ENCODE results near the gene RAB37.

Gene RAB37

DNA sequence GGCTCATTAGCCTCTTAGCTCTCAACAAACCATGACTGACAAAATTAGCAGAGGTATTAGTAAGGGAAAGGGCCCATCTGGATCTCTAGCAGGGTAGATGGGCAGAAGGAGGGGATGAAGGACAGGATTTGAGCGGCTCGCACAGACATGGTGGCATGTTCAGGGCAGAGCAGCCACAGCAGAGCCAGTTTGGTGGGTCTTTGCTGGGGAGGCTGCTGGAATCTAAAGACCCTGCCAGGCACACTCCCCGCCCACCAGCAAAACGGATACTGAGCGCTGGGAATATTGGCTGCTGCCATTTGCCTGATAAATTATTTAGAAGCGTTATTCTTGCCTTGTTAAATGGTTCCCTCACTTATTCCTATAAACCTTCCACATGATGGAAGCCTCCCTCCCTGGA is 59.8 kb downstream of the RAB37 start:
- DNase-seq (ENCODE audit: low read depth), result no peak
- H3K4me3 ChIP-seq (ENCODE audit: control insufficient read depth, low read depth, low read length), result no peak overlapping the region
- TF ChIP-seq, protein P1, sequence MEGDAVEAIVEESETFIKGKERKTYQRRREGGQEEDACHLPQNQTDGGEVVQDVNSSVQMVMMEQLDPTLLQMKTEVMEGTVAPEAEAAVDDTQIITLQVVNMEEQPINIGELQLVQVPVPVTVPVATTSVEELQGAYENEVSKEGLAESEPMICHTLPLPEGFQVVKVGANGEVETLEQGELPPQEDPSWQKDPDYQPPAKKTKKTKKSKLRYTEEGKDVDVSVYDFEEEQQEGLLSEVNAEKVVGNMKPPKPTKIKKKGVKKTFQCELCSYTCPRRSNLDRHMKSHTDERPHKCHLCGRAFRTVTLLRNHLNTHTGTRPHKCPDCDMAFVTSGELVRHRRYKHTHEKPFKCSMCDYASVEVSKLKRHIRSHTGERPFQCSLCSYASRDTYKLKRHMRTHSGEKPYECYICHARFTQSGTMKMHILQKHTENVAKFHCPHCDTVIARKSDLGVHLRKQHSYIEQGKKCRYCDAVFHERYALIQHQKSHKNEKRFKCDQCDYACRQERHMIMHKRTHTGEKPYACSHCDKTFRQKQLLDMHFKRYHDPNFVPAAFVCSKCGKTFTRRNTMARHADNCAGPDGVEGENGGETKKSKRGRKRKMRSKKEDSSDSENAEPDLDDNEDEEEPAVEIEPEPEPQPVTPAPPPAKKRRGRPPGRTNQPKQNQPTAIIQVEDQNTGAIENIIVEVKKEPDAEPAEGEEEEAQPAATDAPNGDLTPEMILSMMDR (IDR thresholded peaks at IDR 0.05; ENCODE audit: control insufficient read depth, insufficient read depth, low read depth, low read length, missing control alignments), result no peak
